ENCODE measurements around the gene HBA2.

DNA sequence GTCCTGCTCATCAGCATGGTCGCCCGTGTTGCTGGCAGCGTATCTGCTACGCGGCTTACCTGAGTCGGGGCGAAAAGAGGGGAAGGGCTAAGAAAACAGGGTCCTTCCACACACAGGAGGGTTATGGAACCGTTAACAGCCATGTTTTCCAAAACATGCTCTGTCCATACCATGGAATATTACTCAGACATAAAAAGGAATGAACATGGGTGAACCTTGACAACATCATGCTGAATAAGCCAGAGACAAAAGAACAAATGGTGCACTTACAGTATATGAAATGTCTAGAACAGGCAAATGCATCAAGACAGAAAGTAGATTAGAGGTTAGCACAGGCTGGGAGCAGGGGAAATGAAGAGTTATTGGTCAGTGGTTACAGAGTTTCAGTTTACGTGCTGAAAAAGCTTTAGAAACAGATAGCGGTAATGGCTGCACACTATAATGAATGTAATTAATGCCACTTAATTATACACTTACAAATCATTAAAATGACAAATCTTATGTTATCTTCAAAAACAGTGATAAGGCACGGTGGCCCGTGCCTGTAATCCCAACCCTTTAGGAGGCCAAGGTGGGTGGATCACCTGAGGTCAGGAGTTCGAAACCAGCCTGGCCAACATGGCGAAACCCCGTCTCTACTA is 42.0 kb upstream of the HBA2 start:
- TF ChIP-seq EZH2phosphoT487 (IDR thresholded peaks at IDR 0.05; ENCODE audit: unreplicated experiment) (no peak), POLR2AphosphoS5 (IDR thresholded peaks at IDR 0.05; ENCODE audit: low read depth) (no peak), EZH2 (IDR thresholded peaks at IDR 0.05; ENCODE audit: low read depth, unreplicated experiment) (no peak)
- TF ChIP-seq, protein P1, sequence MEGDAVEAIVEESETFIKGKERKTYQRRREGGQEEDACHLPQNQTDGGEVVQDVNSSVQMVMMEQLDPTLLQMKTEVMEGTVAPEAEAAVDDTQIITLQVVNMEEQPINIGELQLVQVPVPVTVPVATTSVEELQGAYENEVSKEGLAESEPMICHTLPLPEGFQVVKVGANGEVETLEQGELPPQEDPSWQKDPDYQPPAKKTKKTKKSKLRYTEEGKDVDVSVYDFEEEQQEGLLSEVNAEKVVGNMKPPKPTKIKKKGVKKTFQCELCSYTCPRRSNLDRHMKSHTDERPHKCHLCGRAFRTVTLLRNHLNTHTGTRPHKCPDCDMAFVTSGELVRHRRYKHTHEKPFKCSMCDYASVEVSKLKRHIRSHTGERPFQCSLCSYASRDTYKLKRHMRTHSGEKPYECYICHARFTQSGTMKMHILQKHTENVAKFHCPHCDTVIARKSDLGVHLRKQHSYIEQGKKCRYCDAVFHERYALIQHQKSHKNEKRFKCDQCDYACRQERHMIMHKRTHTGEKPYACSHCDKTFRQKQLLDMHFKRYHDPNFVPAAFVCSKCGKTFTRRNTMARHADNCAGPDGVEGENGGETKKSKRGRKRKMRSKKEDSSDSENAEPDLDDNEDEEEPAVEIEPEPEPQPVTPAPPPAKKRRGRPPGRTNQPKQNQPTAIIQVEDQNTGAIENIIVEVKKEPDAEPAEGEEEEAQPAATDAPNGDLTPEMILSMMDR (conservative IDR thresholded peaks at IDR 0.05; ENCODE audit: low read depth in 2 of 2): no peak
